Lower leg skin (tissue), 4 donors: ENCODE measurements around the gene TNFSF9. TPM values are rescaled to one million over a fixed set of nuclear protein-coding genes. Genes with fewer than 3 reads are reported as not detected.

Source experiments
- DNase-seq, 2 donors: peaks; one replicate each; pipeline ENCODE4 v3.0.0-alpha.2; 2019; ENCODE audit warnings: low spot score in 2 of 2
- H3K4me3 ChIP-seq: fragments of 200-600 bp; sonication (generic); 2 replicates; pipeline ENCODE4 v1.5.1; 2017; ENCODE audit warnings: mild to moderate bottlenecking, low read depth; ENCODE audit not compliant: poor library complexity, severe bottlenecking
- POLR2A ChIP-seq, 2 donors: fragments of 450-650 bp; IDR thresholded peaks; one replicate each; pipeline ENCODE4 v1.6.1; 2016 to 2017; ENCODE audit warnings: antibody characterized with exemption in 2 of 2, mild to moderate bottlenecking in 1 of 2, moderate library complexity in 1 of 2
- WGBS, 2 donors: methylation state at CpG; one replicate each; pipeline ENCODE4 v1.1.5; 2018; 5-methylcytosine and 5-hydroxymethylcytosine counted together
- intact Hi-C: fragments of 100-400 bp; cut with DNase I; formaldehyde crosslinking; loops from one replicate; pipeline ENCODE4 v1.15.0; 2023; ENCODE audit warnings: low total_unique reads
- total RNA-seq, 4 donors: library from RNA; depleted of rRNA; stranded (reverse); fragments of >200 nt; gene quantifications; one replicate each; pipeline ENCODE4 v1.1.0, GENCODE V29; 2016
- TF ChIP-seq, protein P1 (sequence below), 3 donors: fragments of 450-650 bp; IDR thresholded peaks; one replicate each; pipeline ENCODE4 v1.5.1; 2016; ENCODE audit warnings: antibody characterized with exemption in 3 of 3, mild to moderate bottlenecking in 3 of 3, moderate library complexity in 2 of 3

The TNFSF9 gene
- total RNA-seq, 4 donors from 2014 or later = 1.2 to 1.7 (median 1.5) TPM

DNA sequence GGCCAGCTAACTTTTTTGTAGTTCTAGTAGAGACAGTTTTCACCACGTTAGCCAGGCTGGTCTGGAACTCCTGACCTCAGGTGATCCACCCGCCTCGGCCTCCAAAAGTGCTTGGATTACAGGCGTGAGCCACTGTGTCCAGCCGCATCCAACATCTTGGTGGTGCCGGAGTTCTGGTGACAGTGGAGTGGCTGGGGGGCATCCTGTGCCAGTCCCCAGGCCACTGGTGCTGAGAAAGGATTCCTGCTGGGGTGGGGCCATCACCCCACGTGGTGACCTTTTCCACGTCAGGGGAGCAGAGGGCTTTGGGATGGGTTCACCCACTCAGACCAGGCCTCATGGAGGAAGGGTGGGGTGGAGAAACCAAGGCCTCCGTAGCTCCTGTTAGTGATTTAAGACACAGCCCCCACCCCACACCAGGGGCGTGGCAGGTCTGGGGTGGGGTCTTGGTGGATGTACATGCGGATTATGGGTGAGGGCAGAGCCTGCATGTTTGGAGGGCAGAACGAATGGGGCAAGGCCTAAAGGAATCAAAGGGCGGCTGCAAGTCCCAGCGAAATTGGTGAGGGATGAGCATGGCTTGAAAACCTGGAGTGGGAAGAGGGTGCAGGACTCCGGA, 15.8 kb upstream of the TNFSF9 start:
- intact Hi-C loops = loop anchor here (5.0 kb wide), 1 partner anchor 122 kb away; no protein-coding TSS in a partner anchor
- TF ChIP-seq POLR2A (IDR thresholded peaks at IDR 0.05) = no peak
- TF ChIP-seq, protein P1, sequence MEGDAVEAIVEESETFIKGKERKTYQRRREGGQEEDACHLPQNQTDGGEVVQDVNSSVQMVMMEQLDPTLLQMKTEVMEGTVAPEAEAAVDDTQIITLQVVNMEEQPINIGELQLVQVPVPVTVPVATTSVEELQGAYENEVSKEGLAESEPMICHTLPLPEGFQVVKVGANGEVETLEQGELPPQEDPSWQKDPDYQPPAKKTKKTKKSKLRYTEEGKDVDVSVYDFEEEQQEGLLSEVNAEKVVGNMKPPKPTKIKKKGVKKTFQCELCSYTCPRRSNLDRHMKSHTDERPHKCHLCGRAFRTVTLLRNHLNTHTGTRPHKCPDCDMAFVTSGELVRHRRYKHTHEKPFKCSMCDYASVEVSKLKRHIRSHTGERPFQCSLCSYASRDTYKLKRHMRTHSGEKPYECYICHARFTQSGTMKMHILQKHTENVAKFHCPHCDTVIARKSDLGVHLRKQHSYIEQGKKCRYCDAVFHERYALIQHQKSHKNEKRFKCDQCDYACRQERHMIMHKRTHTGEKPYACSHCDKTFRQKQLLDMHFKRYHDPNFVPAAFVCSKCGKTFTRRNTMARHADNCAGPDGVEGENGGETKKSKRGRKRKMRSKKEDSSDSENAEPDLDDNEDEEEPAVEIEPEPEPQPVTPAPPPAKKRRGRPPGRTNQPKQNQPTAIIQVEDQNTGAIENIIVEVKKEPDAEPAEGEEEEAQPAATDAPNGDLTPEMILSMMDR (IDR thresholded peaks at IDR 0.05) = no peak
- H3K4me3 ChIP-seq = no peak overlapping the region
- no peak for DNase-seq
- WGBS, 2 donors = 80 to 85% methylated on average over 15 of the region's 15 CpGs

DNA sequence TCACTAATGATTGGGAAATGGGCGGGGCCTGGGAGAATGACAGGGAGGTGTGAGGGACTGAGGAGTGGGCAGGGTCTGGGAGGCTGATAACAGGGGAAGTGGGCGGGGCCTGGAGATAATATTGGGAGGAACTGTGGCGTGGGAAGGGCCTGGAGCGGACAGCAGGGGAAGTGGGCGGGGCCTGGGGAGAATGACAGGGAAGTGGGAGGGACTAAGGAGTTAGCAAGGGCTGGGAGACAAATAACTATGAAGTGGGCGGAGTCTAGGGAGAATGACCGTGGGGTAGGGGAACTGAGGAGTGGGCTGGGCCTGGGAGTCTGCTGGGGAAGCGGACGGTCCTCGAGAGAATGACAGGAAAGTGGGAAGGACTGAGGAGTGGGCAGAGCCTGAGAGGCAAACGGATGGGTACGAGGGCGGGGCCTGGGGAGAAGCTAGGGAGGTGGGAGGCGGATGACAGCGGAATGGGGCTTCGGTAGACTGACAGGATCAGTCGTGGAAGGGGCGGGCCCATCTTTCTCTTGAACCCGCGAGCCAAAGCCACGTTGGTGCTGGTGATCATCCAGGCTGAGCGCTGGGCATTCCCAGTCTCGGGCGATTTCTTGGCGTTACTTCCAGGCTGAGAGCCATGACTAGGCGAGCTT, 14.7 kb upstream of the TNFSF9 start:
- peak overlapping the region; percentile 30 for H3K4me3 ChIP-seq
- 1 to 2% methylated on average over 25 of the region's 26 CpGs for WGBS, 2 donors
- TF ChIP-seq, protein P1 (IDR thresholded peaks at IDR 0.05) = no peak
- TF ChIP-seq POLR2A (IDR thresholded peaks at IDR 0.05) = no peak
- DNase-seq = peak; percentile 95 to 98
- intact Hi-C loops = loop anchor here (5.0 kb wide), 1 partner anchor 121 kb away; no protein-coding TSS in a partner anchor

DNA sequence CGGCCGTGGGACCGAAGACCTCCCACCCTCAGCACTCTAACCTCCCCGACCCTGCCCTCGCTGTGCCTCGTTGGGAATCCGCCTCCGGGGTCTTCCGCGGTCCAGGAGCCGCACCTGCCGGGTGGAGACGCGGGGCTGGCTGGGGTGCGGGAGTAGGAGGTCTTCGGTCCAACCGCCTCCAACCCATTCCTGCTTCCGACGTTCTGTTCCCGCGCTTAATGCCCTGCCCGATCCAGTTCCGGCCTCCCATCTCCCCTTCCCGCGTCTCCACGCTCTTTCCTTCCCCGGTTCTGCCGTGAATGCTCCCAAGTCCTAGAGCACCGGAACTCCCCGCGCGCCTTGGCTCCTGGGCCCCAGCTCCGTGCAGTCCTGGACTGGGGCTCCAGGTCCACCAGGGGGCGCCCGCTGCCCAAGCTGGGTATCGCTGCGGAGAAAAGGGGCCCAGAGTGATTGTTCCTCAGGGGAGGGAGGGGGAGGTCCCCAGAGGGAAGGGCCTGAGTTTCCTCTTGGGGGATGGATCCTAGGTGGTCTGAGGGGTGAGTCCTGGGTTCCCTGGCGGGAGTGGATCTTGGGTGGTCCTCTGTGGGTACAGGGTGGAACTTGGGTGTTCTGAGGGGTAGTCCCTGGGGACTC, 14.1 kb upstream of the TNFSF9 start:
- peak overlapping the region; percentile 30 for H3K4me3 ChIP-seq
- 1 to 2% methylated on average over 21 to 33 of the region's 38 CpGs for WGBS, 2 donors
- no peak for TF ChIP-seq POLR2A (IDR thresholded peaks at IDR 0.05)
- TF ChIP-seq, protein P1 (IDR thresholded peaks at IDR 0.05) = peak in 1 of 3 donors; percentile 90
- intact Hi-C loops = loop anchor here (5.0 kb wide), 1 partner anchor 121 kb away; no protein-coding TSS in a partner anchor
- DNase-seq = peak; percentile 75 to 97

DNA sequence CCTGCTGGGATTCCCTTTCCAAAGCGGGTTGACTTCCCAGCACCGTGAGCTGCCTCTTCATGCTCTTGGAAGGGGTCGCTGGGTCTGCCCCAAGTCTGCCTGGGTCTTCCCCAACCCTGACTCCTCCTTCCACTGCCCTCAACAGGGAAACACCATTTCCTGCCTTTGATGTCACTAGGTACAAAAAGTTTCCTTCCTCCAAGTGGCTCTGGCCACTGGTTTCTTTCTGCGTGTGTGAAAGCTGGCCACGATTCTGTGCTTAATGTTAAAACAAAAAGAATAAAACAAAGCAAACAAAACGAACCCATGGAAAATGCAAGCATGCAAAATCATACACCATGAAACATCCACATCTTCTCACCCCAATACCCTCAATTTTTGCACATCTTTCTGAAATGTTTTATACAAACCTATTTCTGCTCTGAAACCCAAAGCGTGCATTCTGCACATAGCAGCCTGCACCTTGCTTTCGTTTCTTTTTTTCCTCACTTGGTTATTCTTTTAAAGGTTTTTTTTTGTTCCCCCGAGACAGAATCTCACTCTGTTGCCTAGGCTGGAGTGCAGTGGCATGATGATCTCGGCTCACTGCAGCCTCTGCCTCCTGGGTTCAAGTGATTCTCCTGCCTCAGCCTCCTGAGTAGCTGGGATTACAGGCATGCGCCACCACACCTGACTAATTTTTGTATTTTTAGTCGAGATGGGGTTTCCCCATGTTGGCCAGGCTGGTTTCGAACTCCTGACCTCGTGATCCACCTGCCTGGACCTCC, 12.5 kb upstream of the TNFSF9 start:
- DNase-seq = no peak

DNA sequence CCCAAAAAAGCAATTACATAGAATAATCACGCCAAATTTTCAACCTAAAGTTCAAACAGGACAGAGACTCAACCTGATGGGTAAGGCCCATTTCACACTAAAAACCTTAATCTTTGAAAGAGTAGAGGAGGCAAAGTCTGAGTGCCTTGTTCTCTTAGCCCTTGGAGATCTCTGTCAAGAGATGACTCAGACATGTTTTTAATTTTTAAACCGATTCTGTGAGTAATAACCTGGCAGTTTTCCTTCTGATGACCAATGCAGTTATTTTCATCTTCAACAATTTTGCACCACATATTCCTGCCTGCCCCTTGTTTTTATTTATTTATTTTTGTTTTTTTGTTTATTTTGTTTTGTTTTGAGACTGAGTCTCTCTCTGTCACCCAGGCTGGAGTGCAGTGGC, 11.5 kb upstream of the TNFSF9 start:
- TF ChIP-seq, protein P1 (IDR thresholded peaks at IDR 0.05) = no peak
- TF ChIP-seq POLR2A (IDR thresholded peaks at IDR 0.05) = no peak
- no peak for DNase-seq
- 35 to 37% methylated on average over 2 of the region's 2 CpGs for WGBS, 2 donors
- no peak overlapping the region for H3K4me3 ChIP-seq
- intact Hi-C loops = loop anchor here (5.0 kb wide), 1 partner anchor 118 kb away; no protein-coding TSS in a partner anchor

More for the DNA sequence above, 12.5 kb upstream of the TNFSF9 start:
- TF ChIP-seq POLR2A (IDR thresholded peaks at IDR 0.05) = no peak
- TF ChIP-seq, protein P1 (IDR thresholded peaks at IDR 0.05) = no peak
- intact Hi-C loops = loop anchor here (5.0 kb wide), 1 partner anchor 119 kb away; no protein-coding TSS in a partner anchor
- WGBS, 2 donors = 50 to 52% methylated on average over 14 of the region's 14 CpGs
- H3K4me3 ChIP-seq = no peak overlapping the region
